Activated naive CD8-positive, alpha-beta T cell (primary cell): ENCODE data around the gene PFKFB2.

Experiments
- H3K27ac Mint-ChIP-seq: one replicate; pipeline ENCODE4 v1.8.0; 2021; ENCODE audit warnings: mixed read lengths
- H3K27me3 Mint-ChIP-seq: one replicate; pipeline ENCODE4 v1.8.0; 2021; ENCODE audit warnings: mixed read lengths
- H3K36me3 Mint-ChIP-seq: one replicate; pipeline ENCODE4 v1.8.0; 2021; ENCODE audit warnings: mixed read lengths
- H3K4me1 Mint-ChIP-seq: one replicate; pipeline ENCODE4 v1.8.0; 2021; ENCODE audit warnings: low read depth, mixed read lengths
- H3K4me3 Mint-ChIP-seq: one replicate; pipeline ENCODE4 v1.8.0; 2021; ENCODE audit warnings: mild to moderate bottlenecking, mixed read lengths
- H3K9me3 Mint-ChIP-seq: one replicate; pipeline ENCODE4 v1.8.0; 2021; ENCODE audit warnings: low read depth, mixed read lengths

Gene PFKFB2

DNA sequence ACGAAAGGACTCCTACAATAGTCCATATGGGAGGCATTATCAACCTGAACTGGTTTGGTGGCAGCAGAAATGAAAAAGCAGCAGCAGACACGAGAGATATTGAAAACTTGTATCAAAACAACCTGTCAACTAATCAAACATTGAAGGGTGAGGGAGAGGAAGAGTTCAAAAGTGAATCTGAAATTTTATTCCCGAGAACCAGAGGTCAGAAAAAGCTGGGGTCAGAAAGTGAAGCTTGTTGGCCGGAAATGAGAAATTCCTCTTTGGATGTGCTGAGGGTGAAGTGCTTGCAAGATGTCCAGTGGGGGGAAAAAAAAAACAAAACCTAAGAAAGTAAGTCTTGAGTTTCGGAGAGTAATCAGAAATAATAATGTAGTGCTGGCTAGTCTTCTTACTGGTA, 49.1 kb downstream of the PFKFB2 start:
- Mint-ChIP-seq H3K27me3 (peaks cover 2% of the 10 kb centered on the region), H3K4me3 (no peak overlapping the region), H3K36me3 (peaks cover 3% of the 10 kb centered on the region), H3K27ac (no peak overlapping the region), H3K4me1 (peaks cover 8% of the 10 kb centered on the region), H3K9me3 (no peaks in the 10 kb centered on the region)

DNA sequence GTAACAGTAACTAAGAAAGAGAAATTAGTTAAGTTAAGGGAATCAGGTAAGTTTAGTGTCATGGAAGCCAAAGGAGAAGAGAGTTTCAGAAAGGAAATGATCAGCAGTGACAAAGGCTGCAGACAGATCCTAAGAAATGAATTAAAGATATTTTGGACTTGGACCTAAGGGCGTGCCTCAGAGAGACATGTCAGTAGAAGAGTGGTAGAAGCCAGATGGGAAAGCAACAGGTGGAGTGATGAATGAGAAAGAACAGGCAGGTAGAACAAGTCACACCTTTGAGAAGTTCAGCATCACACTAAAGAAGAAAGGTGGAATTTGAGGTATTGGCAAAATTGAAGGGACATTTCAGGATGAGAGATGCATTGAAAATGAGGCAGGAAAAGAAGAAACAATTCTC, 49.6 kb downstream of the PFKFB2 start:
- no peak overlapping the region for H3K4me3 Mint-ChIP-seq
- H3K9me3 Mint-ChIP-seq: no peaks in the 10 kb centered on the region
- peaks cover 6% of the 10 kb centered on the region for H3K4me1 Mint-ChIP-seq
- no peak overlapping the region for H3K27ac Mint-ChIP-seq
- peaks cover 2% of the 10 kb centered on the region for H3K27me3 Mint-ChIP-seq
- peaks cover 3% of the 10 kb centered on the region for H3K36me3 Mint-ChIP-seq

DNA sequence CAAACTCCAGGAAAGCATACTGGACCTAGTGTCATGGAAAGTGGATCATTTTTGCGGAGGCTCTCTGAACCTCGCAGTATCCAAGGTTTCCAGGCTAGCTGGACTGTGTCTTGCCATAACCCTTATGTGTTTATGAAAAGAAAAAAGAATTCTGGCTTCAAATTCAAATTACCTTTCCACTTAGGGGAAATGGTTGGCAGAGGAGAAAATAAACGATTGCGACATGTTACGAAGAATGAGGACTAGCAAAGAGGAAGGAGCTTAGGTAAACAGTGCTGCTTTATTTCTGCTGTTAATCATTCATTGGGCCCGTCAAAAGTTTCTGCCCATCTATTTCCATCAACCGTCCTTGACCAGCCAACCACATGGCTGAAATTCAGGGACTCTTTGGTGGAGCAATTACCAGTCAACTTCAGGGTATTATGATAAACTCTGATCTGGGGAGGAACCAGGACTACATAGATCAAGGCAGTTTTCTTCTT, 50.9 kb downstream of the PFKFB2 start, which contains the start of gene C4BPA:
TSS of gene C4BPA (plus strand) at position 342 of the 482 bp plus-strand sequence. CDS start 8,793 bp downstream, outside the sequence.
- Mint-ChIP-seq H3K9me3 (no peaks in the 10 kb centered on the region), H3K4me1 (no peaks in the 10 kb centered on the region), H3K36me3 (peaks cover 3% of the 10 kb centered on the region), H3K27ac (no peak within 1 kb of the TSS), H3K4me3 (no peak within 1 kb of the TSS), H3K27me3 (peaks cover 2% of the 10 kb centered on the region)

DNA sequence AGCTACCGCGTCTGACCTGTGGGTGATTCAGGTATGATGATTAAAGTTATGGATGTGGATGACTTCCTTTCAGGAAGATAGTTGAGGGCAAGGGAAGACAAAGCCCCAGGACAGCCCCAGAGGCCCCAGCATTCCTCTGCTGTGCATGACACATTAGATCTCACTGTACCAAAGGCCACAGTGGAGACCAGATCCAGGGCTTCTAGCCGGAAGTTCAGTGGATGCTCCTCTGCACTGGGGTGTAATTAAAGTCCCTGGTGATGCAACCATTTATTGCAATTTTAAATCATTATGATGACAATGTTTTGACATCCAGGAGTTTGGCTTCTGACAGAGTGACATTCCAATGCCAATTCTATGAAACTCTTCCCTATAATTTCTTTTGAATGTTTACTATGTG, 55.9 kb downstream of the PFKFB2 start:
- Mint-ChIP-seq H3K9me3 (no peaks in the 10 kb centered on the region), H3K27ac (no peak overlapping the region)

DNA sequence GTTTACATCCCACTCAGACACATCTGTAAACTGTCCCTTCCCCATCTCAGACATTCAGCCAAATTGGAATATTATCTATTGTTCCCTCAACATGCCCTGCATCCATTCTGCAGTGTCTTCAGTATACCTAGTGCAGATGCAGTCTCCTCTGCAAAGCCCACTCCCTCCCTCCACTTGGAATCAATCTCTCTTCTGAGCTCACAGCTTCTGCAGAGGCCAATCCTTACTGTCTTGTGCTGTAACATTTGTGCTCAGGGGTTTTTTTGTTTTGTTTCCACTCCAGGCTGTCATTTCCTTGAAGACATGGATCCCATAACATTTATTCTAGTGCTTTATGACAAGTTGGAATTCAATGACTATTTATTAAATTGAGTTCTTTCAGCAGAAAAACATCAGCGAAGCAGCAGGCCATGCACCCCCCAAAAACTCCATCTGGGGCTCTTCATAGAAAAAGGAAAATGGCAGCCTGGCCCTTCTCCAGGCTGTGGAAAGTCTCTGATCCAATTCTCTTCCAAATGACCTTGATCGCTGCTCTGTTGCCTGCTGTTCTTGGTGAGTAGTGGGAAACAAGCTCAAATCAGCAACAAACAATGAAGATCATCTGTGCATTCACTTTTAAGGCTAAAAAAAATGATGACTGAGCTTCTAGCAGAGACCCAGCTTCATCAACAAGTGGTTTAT, 59.7 kb downstream of the PFKFB2 start:
- Mint-ChIP-seq H3K27ac (no peak overlapping the region), H3K27me3 (no peaks in the 10 kb centered on the region), H3K4me1 (no peaks in the 10 kb centered on the region), H3K9me3 (no peaks in the 10 kb centered on the region), H3K36me3 (no peaks in the 10 kb centered on the region), H3K4me3 (no peak overlapping the region)

More for the DNA sequence above, 55.9 kb downstream of the PFKFB2 start:
- no peaks in the 10 kb centered on the region for H3K4me1 Mint-ChIP-seq
- no peak overlapping the region for H3K4me3 Mint-ChIP-seq
- peaks cover 2% of the 10 kb centered on the region for H3K27me3 Mint-ChIP-seq
- no peaks in the 10 kb centered on the region for H3K36me3 Mint-ChIP-seq

DNA sequence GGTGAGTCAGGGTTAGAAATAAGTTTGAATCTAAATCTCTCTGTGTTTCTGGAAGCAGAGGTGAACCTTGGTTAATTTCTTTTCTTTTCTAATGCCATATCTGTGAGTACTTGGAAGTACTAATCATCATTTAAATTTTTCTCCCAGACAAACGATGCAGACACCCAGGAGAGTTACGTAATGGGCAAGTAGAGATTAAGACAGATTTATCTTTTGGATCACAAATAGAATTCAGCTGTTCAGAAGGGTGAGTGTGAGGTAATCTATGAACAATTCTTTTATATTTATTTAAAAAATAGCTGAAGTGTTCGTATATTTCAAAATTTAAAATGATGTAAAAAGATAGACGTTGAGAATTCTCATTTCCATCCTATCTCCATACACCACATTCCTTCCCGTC, 62.2 kb downstream of the PFKFB2 start:
- H3K27ac Mint-ChIP-seq: no peak overlapping the region
- no peaks in the 10 kb centered on the region for H3K4me1 Mint-ChIP-seq
- H3K4me3 Mint-ChIP-seq: no peak overlapping the region
- H3K27me3 Mint-ChIP-seq: peaks cover 1% of the 10 kb centered on the region
- H3K36me3 Mint-ChIP-seq: no peaks in the 10 kb centered on the region
- H3K9me3 Mint-ChIP-seq: no peaks in the 10 kb centered on the region

DNA sequence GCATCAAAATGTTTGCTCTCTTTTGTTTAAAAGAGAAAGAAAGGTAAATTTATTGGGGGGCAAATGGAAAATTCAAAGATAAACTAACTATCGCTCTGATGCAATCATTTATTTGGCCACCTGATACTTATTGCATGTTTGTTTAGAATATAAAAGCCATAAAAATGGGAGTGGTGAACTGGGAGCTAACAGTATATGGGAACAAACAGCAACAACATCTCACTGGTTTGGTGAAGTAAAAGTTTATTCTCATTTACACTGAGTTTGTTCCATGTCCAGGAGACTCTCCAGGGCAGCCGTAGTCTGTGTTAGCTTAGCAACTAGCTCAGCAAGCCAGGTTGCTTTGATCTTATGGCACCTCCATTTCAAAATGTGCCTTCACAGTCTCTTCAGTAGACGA, 71.3 kb downstream of the PFKFB2 start:
- Mint-ChIP-seq H3K27me3 (peaks cover 2% of the 10 kb centered on the region), H3K4me1 (no peaks in the 10 kb centered on the region), H3K27ac (no peak overlapping the region), H3K36me3 (peaks cover 16% of the 10 kb centered on the region), H3K4me3 (no peak overlapping the region), H3K9me3 (peaks cover 16% of the 10 kb centered on the region)

DNA sequence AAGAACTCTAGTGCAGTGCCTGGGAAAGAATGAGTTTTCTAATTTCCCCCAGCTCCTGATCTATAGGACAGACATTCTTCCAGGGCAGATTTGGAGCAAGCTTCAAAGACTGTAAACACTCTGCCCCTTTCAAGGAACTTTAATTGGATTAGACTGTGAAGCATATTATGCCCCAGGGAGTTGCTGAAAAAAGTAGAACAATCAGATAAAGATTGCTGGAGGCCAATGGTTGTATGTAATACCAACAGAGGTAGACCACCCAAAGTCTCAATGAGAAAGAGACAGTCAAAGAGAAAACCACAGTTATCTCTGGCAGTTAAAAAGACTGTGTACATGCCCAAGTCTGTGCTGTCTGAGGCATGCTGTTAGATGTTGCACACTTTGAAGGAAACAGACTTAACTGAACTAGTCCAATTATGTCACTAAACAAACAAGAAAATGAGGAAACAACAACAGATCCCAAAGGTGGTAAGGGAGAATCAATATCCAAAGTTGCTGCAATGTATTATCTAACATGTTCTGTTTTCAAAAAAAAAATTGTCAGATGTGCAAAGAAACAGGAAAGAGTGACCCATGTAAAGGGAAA, 75.4 kb downstream of the PFKFB2 start:
- no peaks in the 10 kb centered on the region for H3K4me1 Mint-ChIP-seq
- no peak overlapping the region for H3K4me3 Mint-ChIP-seq
- H3K27ac Mint-ChIP-seq: no peak overlapping the region
- H3K27me3 Mint-ChIP-seq: no peaks in the 10 kb centered on the region
- peaks cover 23% of the 10 kb centered on the region for H3K36me3 Mint-ChIP-seq
- peaks cover 29% of the 10 kb centered on the region for H3K9me3 Mint-ChIP-seq

DNA sequence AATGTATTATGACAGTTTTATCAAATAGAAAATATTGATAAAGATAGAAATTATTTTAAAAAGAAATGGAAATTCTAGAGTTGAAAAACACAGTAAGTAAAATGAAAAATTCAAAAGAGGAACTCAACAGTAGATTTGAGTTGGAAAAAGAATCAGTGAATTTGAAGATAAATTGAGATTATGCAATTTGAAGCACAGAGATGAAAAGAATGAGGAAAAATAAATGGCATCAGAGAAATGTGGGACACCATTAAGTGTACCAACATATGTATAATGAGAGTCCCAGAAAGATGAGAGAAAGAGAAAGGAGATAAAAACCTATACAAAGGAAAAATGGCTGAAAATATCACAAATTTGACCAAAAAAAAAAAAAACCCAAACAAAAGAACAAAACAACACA, 76.0 kb downstream of the PFKFB2 start:
- H3K36me3 Mint-ChIP-seq: peaks cover 21% of the 10 kb centered on the region
- no peak overlapping the region for H3K4me3 Mint-ChIP-seq
- H3K4me1 Mint-ChIP-seq: no peaks in the 10 kb centered on the region
- H3K27ac Mint-ChIP-seq: no peak overlapping the region
- no peaks in the 10 kb centered on the region for H3K27me3 Mint-ChIP-seq
- peaks cover 28% of the 10 kb centered on the region for H3K9me3 Mint-ChIP-seq
